RWPE2 (cell line): ENCODE results near the gene MYO10.

Experiments
- ATAC-seq: fragments of 200-7000 bp; cut with Tn5 transposase; 3 replicates; pipeline ENCODE4 v1.9.1; 2021; ENCODE audit warnings: low read depth
- DNase-seq: peaks from one replicate; pipeline ENCODE4 v3.0.0-alpha.2; 2020; ENCODE audit warnings: low spot score
- H3K27ac ChIP-seq: fragments of 450-650 bp; 2 replicates; pipeline ENCODE4 v1.5.1; 2017; ENCODE audit warnings: mild to moderate bottlenecking; ENCODE audit not compliant: poor library complexity, severe bottlenecking
- H3K27me3 ChIP-seq: fragments of 250-450 bp; sonication (Bioruptor Pico); 2 replicates; pipeline ENCODE4 v1.5.1; 2021; ENCODE audit warnings: mild to moderate bottlenecking, moderate library complexity; ENCODE audit not compliant: insufficient read depth, poor library complexity, severe bottlenecking
- H3K36me3 ChIP-seq: fragments of 250-450 bp; sonication (Bioruptor Pico); 2 replicates; pipeline ENCODE4 v1.5.1; 2020; ENCODE audit warnings: low read depth, mild to moderate bottlenecking, moderate library complexity
- H3K4me1 ChIP-seq: fragments of 250-450 bp; sonication (Bioruptor Pico); 2 replicates; pipeline ENCODE4 v1.5.1; 2021; ENCODE audit warnings: mild to moderate bottlenecking, moderate library complexity; ENCODE audit not compliant: insufficient read depth, poor library complexity, severe bottlenecking
- H3K4me3 ChIP-seq: fragments of 250-450 bp; sonication (Bioruptor Pico); 2 replicates; pipeline ENCODE4 v1.5.1; 2021; ENCODE audit warnings: mild to moderate bottlenecking, moderate library complexity; ENCODE audit not compliant: severe bottlenecking
- H3K9me3 ChIP-seq: fragments of 250-450 bp; sonication (Bioruptor Pico); 2 replicates; pipeline ENCODE4 v1.5.1; 2021; ENCODE audit warnings: mild to moderate bottlenecking, moderate library complexity; ENCODE audit not compliant: severe bottlenecking
- CTCF ChIP-seq: fragments of 450-650 bp; IDR thresholded peaks from one replicate; pipeline ENCODE4 v1.5.1; 2017; ENCODE audit warnings: mild to moderate bottlenecking, moderate library complexity; ENCODE audit not compliant: poor library complexity, severe bottlenecking

The MYO10 gene

GRCh38 chr5:16944816-16945562 lies 8.9 kb upstream of the MYO10 start:
- TF ChIP-seq CTCF = no peak

GRCh38 chr5:16943846-16944678 lies 8.0 kb upstream of the MYO10 start:
- ATAC-seq = no peak
- Histone ChIP-seq H3K4me3 (no peak overlapping the region), H3K9me3 (no peaks in the 10 kb centered on the region), H3K4me1 (no peaks in the 10 kb centered on the region), H3K36me3 (no peaks in the 10 kb centered on the region), H3K27ac (no peak overlapping the region), H3K27me3 (no peaks in the 10 kb centered on the region)
- no peak for DNase-seq
- no peak for TF ChIP-seq CTCF

More at GRCh38 chr5:16944816-16945562, 8.9 kb upstream of the MYO10 start:
- H3K27ac ChIP-seq = no peak overlapping the region
- H3K27me3 ChIP-seq = no peaks in the 10 kb centered on the region
- H3K9me3 ChIP-seq = no peaks in the 10 kb centered on the region
- no peak overlapping the region for H3K4me3 ChIP-seq
- H3K4me1 ChIP-seq = no peaks in the 10 kb centered on the region
- ATAC-seq (no peak), DNase-seq (no peak)
- no peaks in the 10 kb centered on the region for H3K36me3 ChIP-seq

GRCh38 chr5:16937503-16938161 lies 1.5 kb upstream of the MYO10 start:
- ATAC-seq = no peak
- DNase-seq = no peak
- no peak for TF ChIP-seq CTCF
- H3K27ac ChIP-seq = no peak overlapping the region
- H3K4me1 ChIP-seq = peaks cover 15% of the 10 kb centered on the region
- H3K9me3 ChIP-seq = no peaks in the 10 kb centered on the region
- peaks cover under 1% of the 10 kb centered on the region; the same call in 1 of the 2 replicates for H3K36me3 ChIP-seq
- no peaks in the 10 kb centered on the region for H3K27me3 ChIP-seq
- H3K4me3 ChIP-seq = no peak overlapping the region

- H3K27ac ChIP-seq = peak overlapping the region; percentile 87
- ATAC-seq = peak; percentile 53
These were observed 926 bp upstream of the MYO10 start for GRCh38 chr5:16936989-16937438.

More at GRCh38 chr5:16936989-16937438, 926 bp upstream of the MYO10 start:
- no peak for DNase-seq
- TF ChIP-seq CTCF = no peak
- Histone ChIP-seq H3K4me1 (peaks cover 18% of the 10 kb centered on the region), H3K27me3 (no peaks in the 10 kb centered on the region), H3K4me3 (peak overlapping the region; percentile 93), H3K36me3 (peaks cover 6% of the 10 kb centered on the region; the same call in 1 of the 2 replicates), H3K9me3 (no peaks in the 10 kb centered on the region)
